ENCODE results near the gene SLC1A4.

SLC1A4 gene

GRCh38 chr2:65015731-65016130 lies 26.5 kb downstream of the SLC1A4 start:
- no peak for TF ChIP-seq SIN3A (IDR thresholded peaks at IDR 0.05; ENCODE audit: borderline replicate concordance, insufficient read depth, low read length)
- no peak for TF ChIP-seq FOXP2 (optimal IDR thresholded peaks at IDR 0.05; ENCODE audit: borderline replicate concordance, extremely low read depth, extremely low read length, insufficient read depth)
- no peak for TF ChIP-seq TAF1 (IDR thresholded peaks at IDR 0.05; ENCODE audit: borderline replicate concordance, insufficient read depth, low read length)
- TF ChIP-seq POLR2AphosphoS5 (IDR thresholded peaks at IDR 0.05; ENCODE audit: low read depth, low read length): no peak
- TF ChIP-seq REST (IDR thresholded peaks at IDR 0.05; ENCODE audit: insufficient read depth in 1 of 2, low read depth in 2 of 2, low read length in 2 of 2): no peak

- TF ChIP-seq TAF1 (IDR thresholded peaks at IDR 0.05; ENCODE audit: borderline replicate concordance, insufficient read depth, low read length): no peak
- TF ChIP-seq POLR2AphosphoS5 (IDR thresholded peaks at IDR 0.05; ENCODE audit: low read depth, low read length): no peak
- no peak for TF ChIP-seq FOXP2 (optimal IDR thresholded peaks at IDR 0.05; ENCODE audit: borderline replicate concordance, extremely low read depth, extremely low read length, insufficient read depth)
- TF ChIP-seq REST (IDR thresholded peaks at IDR 0.05; ENCODE audit: insufficient read depth in 1 of 2, low read depth in 2 of 2, low read length in 2 of 2): no peak
- no peak for TF ChIP-seq SIN3A (IDR thresholded peaks at IDR 0.05; ENCODE audit: borderline replicate concordance, insufficient read depth, low read length)
Observed at GRCh38 chr2:65016789-65017188, 27.6 kb downstream of the SLC1A4 start.

- TF ChIP-seq FOXP2 (optimal IDR thresholded peaks at IDR 0.05; ENCODE audit: borderline replicate concordance, extremely low read depth, extremely low read length, insufficient read depth) (no peak), SIN3A (IDR thresholded peaks at IDR 0.05; ENCODE audit: borderline replicate concordance, insufficient read depth, low read length) (no peak), POLR2AphosphoS5 (IDR thresholded peaks at IDR 0.05; ENCODE audit: low read depth, low read length) (no peak), TAF1 (IDR thresholded peaks at IDR 0.05; ENCODE audit: borderline replicate concordance, insufficient read depth, low read length) (no peak), REST (IDR thresholded peaks at IDR 0.05; ENCODE audit: insufficient read depth in 1 of 2, low read depth in 2 of 2, low read length in 2 of 2) (no peak)
Observed at GRCh38 chr2:65017335-65017734, 28.1 kb downstream of the SLC1A4 start.

GRCh38 chr2:65018141-65018582 lies 29.0 kb downstream of the SLC1A4 start:
- TF ChIP-seq FOXP2 (optimal IDR thresholded peaks at IDR 0.05; ENCODE audit: borderline replicate concordance, extremely low read depth, extremely low read length, insufficient read depth) (no peak), POLR2AphosphoS5 (IDR thresholded peaks at IDR 0.05; ENCODE audit: low read depth, low read length) (no peak), REST (IDR thresholded peaks at IDR 0.05; ENCODE audit: insufficient read depth in 1 of 2, low read depth in 2 of 2, low read length in 2 of 2) (no peak), SIN3A (IDR thresholded peaks at IDR 0.05; ENCODE audit: borderline replicate concordance, insufficient read depth, low read length) (no peak), TAF1 (IDR thresholded peaks at IDR 0.05; ENCODE audit: borderline replicate concordance, insufficient read depth, low read length) (no peak)

- no peak for TF ChIP-seq FOXP2 (optimal IDR thresholded peaks at IDR 0.05; ENCODE audit: borderline replicate concordance, extremely low read depth, extremely low read length, insufficient read depth)
- no peak for TF ChIP-seq TAF1 (IDR thresholded peaks at IDR 0.05; ENCODE audit: borderline replicate concordance, insufficient read depth, low read length)
- no peak for TF ChIP-seq SIN3A (IDR thresholded peaks at IDR 0.05; ENCODE audit: borderline replicate concordance, insufficient read depth, low read length)
Observed at GRCh38 chr2:65019010-65019409, 29.8 kb downstream of the SLC1A4 start.
